ENCODE measurements around the gene CYTH1. TPM values are rescaled to one million over a fixed set of nuclear protein-coding genes. Genes with fewer than 3 reads are reported as not detected.

The CYTH1 gene
- polyA plus RNA-seq, 1 donor from 2014 or later, result 210 TPM

DNA sequence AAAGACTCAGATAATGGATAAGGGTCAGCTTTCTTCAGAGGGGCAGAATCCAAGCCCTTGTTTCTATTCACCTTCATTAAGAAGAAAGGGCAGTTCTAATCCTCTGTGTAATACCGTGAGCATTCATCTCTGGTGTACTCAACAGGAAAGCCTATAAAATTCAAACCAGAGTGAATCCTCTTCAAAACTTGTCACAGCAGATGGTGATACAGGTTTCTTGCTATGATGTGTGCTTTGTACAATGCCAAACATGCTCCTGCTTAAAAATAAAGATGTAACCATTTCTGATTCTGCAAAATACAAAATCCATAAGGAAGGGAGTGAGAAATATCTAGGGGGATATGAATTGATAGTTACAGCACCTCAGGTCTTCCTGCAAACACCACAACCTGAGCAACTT lies 49.7 kb downstream of the CYTH1 start:
- H3K4me3 Mint-ChIP-seq, result peak overlapping the region; percentile 58 to 95 (median 88)
- H3K9me3 Mint-ChIP-seq, result no peaks in the 10 kb centered on the region
- H3K27me3 Mint-ChIP-seq, result no peaks in the 10 kb centered on the region
- peaks cover 8% of the 10 kb centered on the region for H3K36me3 Mint-ChIP-seq
- H3K4me1 Mint-ChIP-seq, result peaks cover 52 to 65% (median 60%) of the 10 kb centered on the region in 3 donors
- peak overlapping the region; percentile 84 to 88 (median 85) for H3K27ac Mint-ChIP-seq

- Mint-ChIP-seq H3K4me1 (peaks cover 53 to 64% (median 60%) of the 10 kb centered on the region in 3 donors), H3K36me3 (peaks cover 8% of the 10 kb centered on the region), H3K27ac (peak overlapping the region; percentile 84 to 88 (median 85)), H3K4me3 (peak overlapping the region; percentile 57 to 95 (median 88)), H3K27me3 (no peaks in the 10 kb centered on the region), H3K9me3 (no peaks in the 10 kb centered on the region)
These were observed 50.2 kb downstream of the CYTH1 start for GRCh38 chr17:78731904-78732303.

DNA sequence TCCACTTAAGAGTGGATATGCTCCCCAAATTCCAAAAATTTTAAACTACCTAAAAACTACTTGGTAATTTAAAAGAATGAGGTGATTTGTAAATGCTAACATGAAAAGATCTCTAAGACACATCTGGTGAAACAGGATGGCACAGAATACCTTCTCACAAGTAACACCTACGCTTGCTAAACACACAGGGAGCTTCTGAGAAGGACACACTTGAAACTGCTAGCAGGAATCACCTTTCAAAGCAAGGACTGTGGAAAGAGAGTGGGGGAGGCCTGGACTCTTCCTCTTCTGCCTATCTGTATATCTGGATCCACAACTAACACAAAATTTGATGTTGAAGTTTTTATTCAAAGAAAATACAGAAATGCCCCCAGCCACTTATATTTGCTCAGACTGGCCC lies 52.4 kb downstream of the CYTH1 start:
- H3K27me3 Mint-ChIP-seq, result no peaks in the 10 kb centered on the region
- H3K4me3 Mint-ChIP-seq, result peak overlapping the region; percentile 47 to 95 (median 74)
- H3K36me3 Mint-ChIP-seq, result peaks cover 13% of the 10 kb centered on the region
- H3K27ac Mint-ChIP-seq, result peak overlapping the region; percentile 88 to 97 (median 94)
- H3K4me1 Mint-ChIP-seq, result peaks cover 69 to 72% (median 71%) of the 10 kb centered on the region in 3 donors
- H3K9me3 Mint-ChIP-seq, result no peaks in the 10 kb centered on the region

DNA sequence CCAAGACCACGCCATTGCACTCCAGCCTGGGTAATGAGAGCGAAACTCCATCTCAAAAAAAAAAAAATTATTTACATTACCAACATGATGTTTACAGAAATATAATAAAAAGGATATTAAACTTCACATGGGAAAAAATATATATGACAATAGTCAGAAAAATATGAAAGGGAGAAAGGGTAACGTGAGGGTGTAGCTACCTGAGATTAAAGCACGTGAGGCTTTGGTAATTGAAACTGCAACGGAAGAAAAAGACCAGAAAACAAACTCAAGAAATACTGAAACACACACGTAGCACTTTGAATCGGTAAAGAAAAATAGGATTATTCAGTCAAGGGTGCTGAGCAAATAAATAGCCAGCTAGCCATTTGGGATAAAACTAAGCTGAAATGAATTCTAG lies 53.6 kb downstream of the CYTH1 start:
- H3K4me3 Mint-ChIP-seq, result peak overlapping the region in 3 of 4 donors; percentile 6 to 51 (median 45)
- peaks cover 76 to 81% (median 79%) of the 10 kb centered on the region in 3 donors for H3K4me1 Mint-ChIP-seq
- H3K27ac Mint-ChIP-seq, result peak overlapping the region in 2 of 3 donors; percentile 4 to 97
- peaks cover 13% of the 10 kb centered on the region for H3K36me3 Mint-ChIP-seq
- no peaks in the 10 kb centered on the region for H3K9me3 Mint-ChIP-seq
- no peaks in the 10 kb centered on the region for H3K27me3 Mint-ChIP-seq

DNA sequence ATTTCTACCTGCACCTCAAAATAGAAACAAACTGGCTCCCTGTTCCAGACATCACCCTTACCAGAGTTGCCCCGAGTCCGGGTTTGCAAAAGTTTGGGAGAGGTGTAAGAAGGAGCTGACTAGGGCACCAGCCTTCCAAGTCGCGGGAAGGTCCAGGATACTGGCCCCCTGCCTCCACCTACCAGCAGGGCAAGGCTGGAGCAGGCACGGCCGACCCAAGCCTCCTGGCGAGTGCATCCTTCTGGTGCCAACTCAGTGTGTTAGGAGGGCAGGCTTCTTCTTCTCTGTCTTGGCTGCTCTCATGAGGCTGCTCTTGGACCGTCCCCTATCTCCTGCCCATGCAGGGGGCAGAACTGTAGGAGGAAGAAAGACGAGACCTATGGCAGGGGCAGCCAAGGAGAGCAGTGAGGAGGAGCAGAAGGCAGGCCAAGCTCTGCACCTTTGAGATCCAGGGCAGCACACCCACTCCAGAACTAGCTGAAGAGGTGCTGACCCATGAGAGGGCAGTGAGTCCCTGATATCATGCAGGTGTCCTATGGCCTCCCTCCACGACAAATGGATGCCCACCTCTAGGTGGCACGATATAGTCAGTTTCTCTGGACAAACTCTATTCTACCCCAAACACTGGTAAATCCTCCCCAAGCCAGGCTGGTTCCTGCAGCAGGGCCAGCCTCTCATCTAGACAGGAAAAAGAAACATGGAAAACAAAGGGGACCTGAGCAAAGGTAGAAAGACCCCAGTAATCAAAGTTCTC lies 54.4 kb downstream of the CYTH1 start:
- H3K27ac Mint-ChIP-seq, result peak overlapping the region in 2 of 3 donors; percentile 39 to 97
- H3K36me3 Mint-ChIP-seq, result peaks cover 9% of the 10 kb centered on the region
- no peaks in the 10 kb centered on the region for H3K27me3 Mint-ChIP-seq
- H3K4me3 Mint-ChIP-seq, result peak overlapping the region; percentile 44 to 82 (median 64)
- no peaks in the 10 kb centered on the region for H3K9me3 Mint-ChIP-seq
- peaks cover 77 to 80% (median 77%) of the 10 kb centered on the region in 3 donors for H3K4me1 Mint-ChIP-seq

DNA sequence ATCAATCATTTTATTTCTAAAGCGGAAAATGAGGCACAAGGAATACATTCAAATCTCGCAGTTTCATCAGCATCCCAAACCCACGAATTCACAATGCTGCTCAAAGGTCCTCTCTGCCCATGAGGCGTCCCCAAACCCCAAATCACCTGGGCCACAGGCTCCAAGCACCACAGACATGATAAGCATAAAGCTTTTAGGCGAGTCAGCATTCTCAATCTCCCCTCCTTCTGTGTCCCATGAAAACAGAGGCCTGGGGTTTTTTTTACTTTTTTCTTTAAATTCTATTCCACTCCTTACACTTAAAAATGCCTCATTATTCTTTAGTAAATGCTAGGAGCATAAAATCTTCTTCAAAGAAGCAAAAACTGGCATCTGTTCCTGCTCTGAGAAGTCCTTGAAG lies 55.0 kb downstream of the CYTH1 start:
- peaks cover 77 to 79% (median 77%) of the 10 kb centered on the region in 3 donors for H3K4me1 Mint-ChIP-seq
- peaks cover 7% of the 10 kb centered on the region for H3K36me3 Mint-ChIP-seq
- no peaks in the 10 kb centered on the region for H3K9me3 Mint-ChIP-seq
- H3K27ac Mint-ChIP-seq, result peak overlapping the region; percentile 61 to 97 (median 90)
- no peaks in the 10 kb centered on the region for H3K27me3 Mint-ChIP-seq
- H3K4me3 Mint-ChIP-seq, result peak overlapping the region; percentile 32 to 87 (median 81)

GRCh38 chr17:78726513-78726912 lies 55.6 kb downstream of the CYTH1 start:
- Mint-ChIP-seq H3K9me3 (no peaks in the 10 kb centered on the region), H3K36me3 (peaks cover 6% of the 10 kb centered on the region), H3K4me3 (peak overlapping the region; percentile 32 to 87 (median 81))

DNA sequence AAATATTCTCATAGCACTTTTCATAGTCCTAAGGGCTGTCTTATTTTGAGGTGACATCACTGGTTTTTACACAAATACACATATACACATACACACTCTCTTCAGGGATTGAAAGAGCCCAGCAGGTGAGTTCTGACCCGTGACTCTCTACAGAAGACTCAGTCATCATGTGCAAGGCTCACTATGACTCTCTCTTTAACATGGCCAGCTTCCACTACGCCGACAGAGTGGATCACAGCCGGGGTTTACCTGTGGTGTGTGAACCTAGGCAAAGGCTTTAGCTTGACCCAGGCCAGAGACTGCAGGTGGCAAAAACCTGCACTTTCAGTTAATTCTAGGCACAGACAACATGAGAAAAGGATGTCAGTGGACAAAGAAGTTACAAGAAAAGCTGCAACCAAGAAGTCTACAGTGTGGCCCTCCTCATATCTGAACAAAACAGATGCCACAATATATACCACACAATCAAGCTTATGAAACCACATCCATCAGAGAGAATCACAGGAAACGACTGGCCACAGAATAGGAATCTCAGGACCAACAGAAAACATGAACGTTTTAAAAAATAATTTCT lies 56.5 kb downstream of the CYTH1 start:
- no peaks in the 10 kb centered on the region for H3K27me3 Mint-ChIP-seq
- no peaks in the 10 kb centered on the region for H3K9me3 Mint-ChIP-seq
- H3K36me3 Mint-ChIP-seq, result peaks cover 6% of the 10 kb centered on the region
- peaks cover 69 to 77% (median 75%) of the 10 kb centered on the region in 3 donors for H3K4me1 Mint-ChIP-seq
- H3K27ac Mint-ChIP-seq, result peak overlapping the region; percentile 83 to 97 (median 84)
- peak overlapping the region; percentile 16 to 85 (median 81) for H3K4me3 Mint-ChIP-seq

More at GRCh38 chr17:78726513-78726912, 55.6 kb downstream of the CYTH1 start:
- peak overlapping the region; percentile 61 to 97 (median 90) for H3K27ac Mint-ChIP-seq
- no peaks in the 10 kb centered on the region for H3K27me3 Mint-ChIP-seq
- H3K4me1 Mint-ChIP-seq, result peaks cover 76 to 79% (median 77%) of the 10 kb centered on the region in 3 donors

DNA sequence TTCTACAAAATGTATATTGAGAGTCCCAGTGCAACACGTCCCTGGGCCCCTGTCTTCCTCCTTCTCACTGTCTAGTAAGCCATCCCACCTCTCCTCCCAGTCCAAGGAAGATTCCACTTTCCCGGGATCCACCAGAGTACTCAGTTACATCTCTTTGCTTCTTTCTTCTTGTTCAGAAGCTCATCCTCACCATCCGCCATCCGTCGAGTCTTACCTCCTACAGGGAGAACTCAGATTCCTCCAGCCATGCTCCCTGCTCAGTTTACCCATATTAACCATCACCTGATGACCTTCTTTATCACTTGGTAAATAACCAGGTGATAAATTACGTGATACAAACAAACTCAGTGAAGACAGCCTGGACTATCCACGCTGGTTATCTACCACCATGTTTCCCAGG lies 57.1 kb downstream of the CYTH1 start:
- Mint-ChIP-seq H3K27ac (peak overlapping the region; percentile 83 to 97 (median 84)), H3K36me3 (peaks cover 6% of the 10 kb centered on the region), H3K27me3 (no peaks in the 10 kb centered on the region), H3K9me3 (no peaks in the 10 kb centered on the region), H3K4me3 (peak overlapping the region; percentile 6 to 85 (median 81)), H3K4me1 (peaks cover 70 to 79% (median 76%) of the 10 kb centered on the region in 3 donors)

GRCh38 chr17:78724544-78724943 lies 57.5 kb downstream of the CYTH1 start:
- H3K36me3 Mint-ChIP-seq, result peaks cover 6% of the 10 kb centered on the region
- peak overlapping the region; percentile 83 to 97 (median 84) for H3K27ac Mint-ChIP-seq
- no peaks in the 10 kb centered on the region for H3K27me3 Mint-ChIP-seq
- peak overlapping the region; percentile 28 to 85 (median 81) for H3K4me3 Mint-ChIP-seq
- no peaks in the 10 kb centered on the region for H3K9me3 Mint-ChIP-seq
- peaks cover 70 to 79% (median 76%) of the 10 kb centered on the region in 3 donors for H3K4me1 Mint-ChIP-seq

- H3K27me3 Mint-ChIP-seq, result no peaks in the 10 kb centered on the region
- H3K36me3 Mint-ChIP-seq, result peaks cover 5% of the 10 kb centered on the region
- peak overlapping the region; percentile 84 to 97 (median 94) for H3K27ac Mint-ChIP-seq
- peak overlapping the region in 3 of 4 donors; percentile 16 to 90 (median 82) for H3K4me3 Mint-ChIP-seq
- no peaks in the 10 kb centered on the region for H3K9me3 Mint-ChIP-seq
- peaks cover 70 to 80% (median 76%) of the 10 kb centered on the region in 3 donors for H3K4me1 Mint-ChIP-seq
These were observed 58.1 kb downstream of the CYTH1 start for GRCh38 chr17:78723957-78724356.

- Mint-ChIP-seq H3K36me3 (peaks cover 5% of the 10 kb centered on the region), H3K27ac (peak overlapping the region; percentile 84 to 97 (median 94)), H3K9me3 (no peaks in the 10 kb centered on the region), H3K4me1 (peaks cover 72 to 85% (median 81%) of the 10 kb centered on the region in 3 donors), H3K4me3 (peak overlapping the region; percentile 70 to 90 (median 88)), H3K27me3 (no peaks in the 10 kb centered on the region)
These were observed 58.9 kb downstream of the CYTH1 start for GRCh38 chr17:78723001-78723796.

GRCh38 chr17:78722246-78722761 lies 59.8 kb downstream of the CYTH1 start:
- Mint-ChIP-seq H3K4me1 (peaks cover 73 to 89% (median 82%) of the 10 kb centered on the region in 3 donors), H3K9me3 (no peaks in the 10 kb centered on the region), H3K36me3 (peaks cover 5% of the 10 kb centered on the region), H3K4me3 (peak overlapping the region; percentile 70 to 90 (median 88)), H3K27ac (peak overlapping the region; percentile 84 to 97 (median 94)), H3K27me3 (no peaks in the 10 kb centered on the region)

- H3K27ac Mint-ChIP-seq, result peak overlapping the region; percentile 67 to 92 (median 80)
- no peaks in the 10 kb centered on the region for H3K9me3 Mint-ChIP-seq
- no peaks in the 10 kb centered on the region for H3K36me3 Mint-ChIP-seq
- H3K4me1 Mint-ChIP-seq, result peaks cover 68 to 91% (median 82%) of the 10 kb centered on the region in 3 donors
- peak overlapping the region; percentile 9 to 94 (median 64) for H3K4me3 Mint-ChIP-seq
- no peaks in the 10 kb centered on the region for H3K27me3 Mint-ChIP-seq
These were observed 62.3 kb downstream of the CYTH1 start for GRCh38 chr17:78719630-78720298.
